ENCODE data around the gene HAUS8. TPM values are rescaled to one million over a fixed set of nuclear protein-coding genes. Genes with fewer than 3 reads are reported as not detected.

Gene HAUS8
- total and polyA plus RNA-seq, 2 of the 4 experiments (the other 2 are of a cell fraction), result 3.4 to 14.2 TPM

- H3K9ac ChIP-seq (ENCODE audit: low read depth, low read length), result no peak overlapping the region
- H4K8ac ChIP-seq (ENCODE audit: low read depth in 2 of 2, low read length in 2 of 2), result no peak overlapping the region
- no peak overlapping the region for H3K56ac ChIP-seq (ENCODE audit: extremely low read depth, insufficient read depth, low read length)
- no peaks in the 10 kb centered on the region; the same call in 1 of the 2 replicates for H3K27me3 ChIP-seq (ENCODE audit: control insufficient read depth, insufficient read depth, low read length)
- ATAC-seq (ENCODE audit: low read depth), result no peak
- H2BK5ac ChIP-seq (ENCODE audit: low read depth, low read length, poor library complexity, severe bottlenecking), result no peak overlapping the region
- no peaks in the 10 kb centered on the region for H4K20me1 ChIP-seq (ENCODE audit: insufficient read depth, low read length)
- no peak for DNase-seq
- H3K36me3 ChIP-seq (ENCODE audit: control insufficient read depth, insufficient read depth, low read length), result no peaks in the 10 kb centered on the region
- no peak overlapping the region for H3K18ac ChIP-seq (ENCODE audit: low read depth, low read length)
- CTCF ChIA-PET, result no interaction called here
- H3K9me1 ChIP-seq (ENCODE audit: insufficient read depth, low read length), result no peaks in the 10 kb centered on the region
- intact Hi-C loops (cut with micrococcal nuclease), result no loop called here
- no peaks in the 10 kb centered on the region for H3K4me1 ChIP-seq (ENCODE audit: control insufficient read depth, insufficient read depth, low read length)
- no peak overlapping the region for H2BK120ac ChIP-seq (ENCODE audit: low read depth, low read length)
- H3K4me2 ChIP-seq (ENCODE audit: low read depth, low read length), result no peak overlapping the region
- in situ Hi-C loops (cut with MboI; ENCODE audit: low sequenced_read_pairs), result no loop called here
- TF ChIP-seq MAZ (IDR thresholded peaks at IDR 0.05; ENCODE audit: borderline replicate concordance, low read depth, low read length), result no peak
- no peak for TF ChIP-seq BHLHE40 (IDR thresholded peaks at IDR 0.05; ENCODE audit: low read depth, low read length)
- TF ChIP-seq POLR2A (IDR thresholded peaks at IDR 0.05; ENCODE audit: low read depth, low read length), result no peak
- no peak for TF ChIP-seq RCOR1 (IDR thresholded peaks at IDR 0.05; ENCODE audit: insufficient replicate concordance, low read length)
- no peak for TF ChIP-seq RFX5 (IDR thresholded peaks at IDR 0.05; ENCODE audit: low read depth, low read length)
- no peak for TF ChIP-seq MAFK (IDR thresholded peaks at IDR 0.05; ENCODE audit: low read depth, low read length)
- TF ChIP-seq, protein P1, sequence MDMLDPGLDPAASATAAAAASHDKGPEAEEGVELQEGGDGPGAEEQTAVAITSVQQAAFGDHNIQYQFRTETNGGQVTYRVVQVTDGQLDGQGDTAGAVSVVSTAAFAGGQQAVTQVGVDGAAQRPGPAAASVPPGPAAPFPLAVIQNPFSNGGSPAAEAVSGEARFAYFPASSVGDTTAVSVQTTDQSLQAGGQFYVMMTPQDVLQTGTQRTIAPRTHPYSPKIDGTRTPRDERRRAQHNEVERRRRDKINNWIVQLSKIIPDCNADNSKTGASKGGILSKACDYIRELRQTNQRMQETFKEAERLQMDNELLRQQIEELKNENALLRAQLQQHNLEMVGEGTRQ (IDR thresholded peaks at IDR 0.05; ENCODE audit: low read depth, low read length), result no peak
- TF ChIP-seq FOS (IDR thresholded peaks at IDR 0.05; ENCODE audit: low read depth, low read length), result no peak
- no peak for TF ChIP-seq CEBPB (IDR thresholded peaks at IDR 0.05; ENCODE audit: low read depth, low read length)
- TF ChIP-seq MXI1 (IDR thresholded peaks at IDR 0.05; ENCODE audit: borderline replicate concordance, low read depth, low read length), result no peak
- TF ChIP-seq RAD21 (IDR thresholded peaks at IDR 0.05; ENCODE audit: low read length), result no peak
- no peak for TF ChIP-seq CHD1 (IDR thresholded peaks at IDR 0.05; ENCODE audit: low read depth, low read length)
- no peak for TF ChIP-seq SMC3 (IDR thresholded peaks at IDR 0.05; ENCODE audit: low read depth, low read length)
- TF ChIP-seq, protein P2, sequence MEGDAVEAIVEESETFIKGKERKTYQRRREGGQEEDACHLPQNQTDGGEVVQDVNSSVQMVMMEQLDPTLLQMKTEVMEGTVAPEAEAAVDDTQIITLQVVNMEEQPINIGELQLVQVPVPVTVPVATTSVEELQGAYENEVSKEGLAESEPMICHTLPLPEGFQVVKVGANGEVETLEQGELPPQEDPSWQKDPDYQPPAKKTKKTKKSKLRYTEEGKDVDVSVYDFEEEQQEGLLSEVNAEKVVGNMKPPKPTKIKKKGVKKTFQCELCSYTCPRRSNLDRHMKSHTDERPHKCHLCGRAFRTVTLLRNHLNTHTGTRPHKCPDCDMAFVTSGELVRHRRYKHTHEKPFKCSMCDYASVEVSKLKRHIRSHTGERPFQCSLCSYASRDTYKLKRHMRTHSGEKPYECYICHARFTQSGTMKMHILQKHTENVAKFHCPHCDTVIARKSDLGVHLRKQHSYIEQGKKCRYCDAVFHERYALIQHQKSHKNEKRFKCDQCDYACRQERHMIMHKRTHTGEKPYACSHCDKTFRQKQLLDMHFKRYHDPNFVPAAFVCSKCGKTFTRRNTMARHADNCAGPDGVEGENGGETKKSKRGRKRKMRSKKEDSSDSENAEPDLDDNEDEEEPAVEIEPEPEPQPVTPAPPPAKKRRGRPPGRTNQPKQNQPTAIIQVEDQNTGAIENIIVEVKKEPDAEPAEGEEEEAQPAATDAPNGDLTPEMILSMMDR (conservative IDR thresholded peaks at IDR 0.05; ENCODE audit: low read depth, low read length), result no peak
- no peak for TF ChIP-seq NFE2L2 (IDR thresholded peaks at IDR 0.05; ENCODE audit: low read depth, low read length)
- H2BK20ac ChIP-seq (ENCODE audit: low read depth, low read length), result no peak overlapping the region
- POLR2A ChIA-PET (ENCODE audit: unreplicated experiment), result no interaction called here
- H3K14ac ChIP-seq (replicated peaks; ENCODE audit: low read depth, low read length), result no peak overlapping the region
- H3K9me3 ChIP-seq (ENCODE audit: control insufficient read depth, insufficient read depth, low read length), result no peaks in the 10 kb centered on the region
- no peak overlapping the region for H3K27ac ChIP-seq (ENCODE audit: insufficient read depth, low read length)
- H3K4ac ChIP-seq (ENCODE audit: low read depth, low read length), result no peak overlapping the region
- H3K79me1 ChIP-seq (ENCODE audit: low read depth in 1 of 2, low read length in 2 of 2), result no peaks in the 10 kb centered on the region
- dilution Hi-C loops (cut with HindIII; ENCODE audit: low sequenced_read_pairs, unreplicated experiment), result no loop called here
- no peak overlapping the region for H2AK5ac ChIP-seq (ENCODE audit: low read depth, low read length)
- H3K23ac ChIP-seq (ENCODE audit: low read depth, low read length), result no peak overlapping the region
- no peak overlapping the region for H4K5ac ChIP-seq (ENCODE audit: low read depth, low read length)
- H2BK15ac ChIP-seq (ENCODE audit: low read depth, low read length), result no peak overlapping the region
- no peak overlapping the region for H3K4me3 ChIP-seq (ENCODE audit: insufficient read depth, low read depth, low read length)
- no TSS peak for BruUV-seq (replicated peaks)
- H4K91ac ChIP-seq (ENCODE audit: insufficient read depth, low read depth, low read length), result no peak overlapping the region
- 78 to 100% methylated on average over 1 to 8 of the region's 15 CpGs for WGBS, 2 experiments (ENCODE audit: extremely low coverage in 2 of 2, insufficient read length in 1 of 2)
- H2AFZ ChIP-seq (replicated peaks; ENCODE audit: low read length, poor library complexity), result no peak overlapping the region
- no peak overlapping the region for H2AK9ac ChIP-seq (replicated peaks; ENCODE audit: low read depth, low read length, poor library complexity)
These were observed 37.2 kb downstream of the HAUS8 start for GRCh38 chr19:17037966-17038500.
